DOHH2 (cell line): ENCODE data around the gene INO80E.

Experiments used
- CTCF ChIP-seq: fragments of 200-600 bp; sonication (generic); IDR thresholded peaks from one replicate; pipeline ENCODE4 v1.5.1; 2014; ENCODE audit warnings: antibody characterized with exemption, mild to moderate bottlenecking, low read depth, low read length; ENCODE audit not compliant: poor library complexity, severe bottlenecking
- EZH2phosphoT487 ChIP-seq: fragments of 200-600 bp; sonication (generic); IDR thresholded peaks from 2 replicates; pipeline ENCODE4 v1.6.1; 2017; ENCODE audit warnings: borderline replicate concordance, mild to moderate bottlenecking, antibody characterized with exemption, low read length, moderate library complexity, mixed read lengths

- no peak for TF ChIP-seq CTCF
- no peak for TF ChIP-seq EZH2phosphoT487
Measured at GRCh38 chr16:30000735-30001631, 4.9 kb downstream of the INO80E start.
